H9 (cell line): Measurements from ENCODE around the gene C2orf66. TPM values are rescaled to one million over a fixed set of nuclear protein-coding genes. Genes with fewer than 3 reads are reported as not detected.

ENCODE experiments used
- DNase-seq: peaks from one replicate; pipeline ENCODE4 v3.0.0-alpha.2; 2017
- H2AFZ ChIP-seq: one replicate; pipeline ENCODE4 v1.6.1; 2013; ENCODE audit warnings: mild to moderate bottlenecking, low read length, control low read depth, moderate library complexity
- H2AK5ac ChIP-seq: 2 replicates; pipeline ENCODE4 v1.6.1; 2013; ENCODE audit warnings: low read length, control low read depth, mixed read lengths; ENCODE audit not compliant: insufficient read length
- H2BK120ac ChIP-seq: one replicate; pipeline ENCODE4 v1.6.1; 2013; ENCODE audit warnings: low read depth, mild to moderate bottlenecking, low read length, control low read depth, inconsistent platforms; ENCODE audit not compliant: poor library complexity, severe bottlenecking
- H2BK12ac ChIP-seq: 2 replicates; pipeline ENCODE4 v1.6.1; 2013; ENCODE audit warnings: low read length, control low read depth, mixed read lengths, low read depth; ENCODE audit not compliant: insufficient read length
- H2BK15ac ChIP-seq: 2 replicates; pipeline ENCODE4 v1.6.1; 2013; ENCODE audit warnings: low read depth, low read length, control low read depth
- H2BK20ac ChIP-seq: one replicate; pipeline ENCODE4 v1.6.1; 2013; ENCODE audit warnings: low read depth, mild to moderate bottlenecking, low read length, control low read depth, inconsistent platforms; ENCODE audit not compliant: poor library complexity, severe bottlenecking
- H2BK5ac ChIP-seq: 2 replicates; pipeline ENCODE4 v1.6.1; 2013; ENCODE audit warnings: low read length, control low read depth, mixed read lengths; ENCODE audit not compliant: insufficient read length
- H3K14ac ChIP-seq: 2 replicates; pipeline ENCODE4 v1.6.1; 2013; ENCODE audit warnings: low read length, control low read depth; ENCODE audit not compliant: insufficient read depth
- H3K18ac ChIP-seq: 2 replicates; pipeline ENCODE4 v1.6.1; 2013; ENCODE audit warnings: low read depth, mild to moderate bottlenecking, mixed read lengths, low read length, control low read depth; ENCODE audit not compliant: insufficient read length
- H3K23ac ChIP-seq: 2 replicates; pipeline ENCODE4 v1.6.1; 2013; ENCODE audit warnings: low read length, control low read depth, mixed read lengths, low read depth; ENCODE audit not compliant: insufficient read length
- H3K23me2 ChIP-seq: 2 replicates; pipeline ENCODE4 v1.6.1; 2013; ENCODE audit warnings: low read depth, mild to moderate bottlenecking, mixed read lengths, low read length, control low read depth; ENCODE audit not compliant: insufficient read length, poor library complexity, severe bottlenecking
- H3K27ac ChIP-seq: 2 replicates; pipeline ENCODE4 v1.5.1; 2013; ENCODE audit warnings: low read length, control low read depth, mixed read lengths, low read depth; ENCODE audit not compliant: insufficient read length
- H3K27me3 ChIP-seq: 2 replicates; pipeline ENCODE4 v1.6.1; 2013; ENCODE audit warnings: low read length, control low read depth, inconsistent platforms; ENCODE audit not compliant: insufficient read depth
- H3K4ac ChIP-seq: 2 replicates; pipeline ENCODE4 v1.6.1; 2013; ENCODE audit warnings: low read depth, mild to moderate bottlenecking, control low read depth, inconsistent platforms, low read length, moderate library complexity
- H3K4me1 ChIP-seq: 2 replicates; pipeline ENCODE4 v1.6.1; 2013; ENCODE audit warnings: low read length, control low read depth, inconsistent platforms; ENCODE audit not compliant: insufficient read depth
- H3K4me2 ChIP-seq: 2 replicates; pipeline ENCODE4 v1.6.1; 2013; ENCODE audit warnings: low read length, control low read depth, mixed read lengths; ENCODE audit not compliant: insufficient read length, insufficient read depth
- H3K56ac ChIP-seq: 2 replicates; pipeline ENCODE4 v1.6.1; 2013; ENCODE audit warnings: low read depth, mild to moderate bottlenecking, mixed read lengths, low read length, control low read depth; ENCODE audit not compliant: insufficient read length
- H3K79me1 ChIP-seq: 2 replicates; pipeline ENCODE4 v1.6.1; 2013; ENCODE audit warnings: low read depth, mild to moderate bottlenecking, moderate library complexity, low read length, control low read depth, inconsistent platforms; ENCODE audit not compliant: insufficient read depth, poor library complexity, severe bottlenecking
- H3K79me2 ChIP-seq: 2 replicates; pipeline ENCODE4 v1.6.1; 2013; ENCODE audit warnings: low read length, control low read depth, inconsistent platforms; ENCODE audit not compliant: insufficient read depth
- H3K9ac ChIP-seq: 2 replicates; pipeline ENCODE4 v1.6.1; 2013; ENCODE audit warnings: low read length, control low read depth, mixed read lengths; ENCODE audit not compliant: insufficient read length; ENCODE audit errors: extremely low read depth
- H3K9me3 ChIP-seq: one replicate; pipeline ENCODE4 v1.6.1; 2013; ENCODE audit warnings: low read depth, low read length, inconsistent platforms; ENCODE audit not compliant: control insufficient read depth
- H3T11ph ChIP-seq: one replicate; pipeline ENCODE4 v1.6.1; 2013; ENCODE audit warnings: mild to moderate bottlenecking, low read length, control low read depth, inconsistent platforms
- H4K20me1 ChIP-seq: one replicate; pipeline ENCODE4 v1.6.1; 2013; ENCODE audit not compliant: control insufficient read depth, insufficient read length, insufficient read depth
- H4K5ac ChIP-seq: 2 replicates; pipeline ENCODE4 v1.6.1; 2013; ENCODE audit warnings: low read depth, mild to moderate bottlenecking, mixed read lengths, low read length, control low read depth; ENCODE audit not compliant: insufficient read length
- H4K8ac ChIP-seq: replicated peaks from 2 replicates; pipeline ENCODE4 v1.6.1; 2013; ENCODE audit warnings: low read length, control low read depth, mixed read lengths, low read depth; ENCODE audit not compliant: insufficient read length
- H4K91ac ChIP-seq: 2 replicates; pipeline ENCODE4 v1.6.1; 2013; ENCODE audit warnings: low read depth, mild to moderate bottlenecking, moderate library complexity, mixed read lengths, low read length, control low read depth; ENCODE audit not compliant: insufficient read length
- H3K27ac Mint-ChIP-seq, 3 experiments: 2 replicates in 2 of 3; 3 replicates in 1 of 3; pipeline ENCODE4 v1.8.0; 2020 to 2021; ENCODE audit warnings: mixed read lengths in 3 of 3, mild to moderate bottlenecking in 1 of 3, moderate library complexity in 1 of 3
- H3K27me3 Mint-ChIP-seq: 2 replicates; pipeline ENCODE4 v1.8.0; 2021; ENCODE audit warnings: low read depth, mild to moderate bottlenecking, moderate library complexity, mixed read lengths
- H3K36me3 Mint-ChIP-seq, 3 experiments: 2 replicates in 2 of 3; 3 replicates in 1 of 3; pipeline ENCODE4 v1.8.0; 2020 to 2021; ENCODE audit warnings: low read depth in 3 of 3, mixed read lengths in 3 of 3; ENCODE audit not compliant: insufficient read depth in 1 of 3
- H3K4me1 Mint-ChIP-seq, 2 experiments: 2 replicates each; pipeline ENCODE4 v1.8.0; 2020; ENCODE audit warnings: mixed read lengths in 2 of 2
- H3K4me3 Mint-ChIP-seq, 2 experiments: 2 replicates in 1 of 2; 3 replicates in 1 of 2; pipeline ENCODE4 v1.8.0; 2020 to 2021; ENCODE audit warnings: mild to moderate bottlenecking in 2 of 2, mixed read lengths in 2 of 2, moderate library complexity in 1 of 2
- H3K9me3 Mint-ChIP-seq, 2 experiments: 2 replicates in 1 of 2; 3 replicates in 1 of 2; pipeline ENCODE4 v1.8.0; 2020; ENCODE audit warnings: mild to moderate bottlenecking in 2 of 2, mixed read lengths in 2 of 2, moderate library complexity in 1 of 2
- CTCF ChIP-seq: fragments of 200-600 bp; sonication (generic); conservative IDR thresholded peaks from 3 replicates; pipeline ENCODE4 v1.8.0; 2021; ENCODE audit warnings: antibody characterized with exemption, mild to moderate bottlenecking
- WGBS: extraction: QIAGEN DNeasy Blood & Tissue Kit; methylation state at CpG from one replicate; pipeline ENCODE4 v1.1.7; 2013; ENCODE audit warnings: missing lambda C conversion rate, low lambda C conversion rate, mixed read lengths; ENCODE audit not compliant: insufficient read length; ENCODE audit errors: extremely low coverage; 5-methylcytosine and 5-hydroxymethylcytosine counted together
- total RNA-seq: library from RNA; stranded (reverse); gene quantifications from 2 replicates; pipeline ENCODE4 v1.2.1, GENCODE V29; 2021

The C2orf66 gene
- total RNA-seq, 1 experiment from 2014 or later, result not detected

- no peak overlapping the region for H2BK20ac ChIP-seq
- H3K79me2 ChIP-seq, result no peaks in the 10 kb centered on the region
- no peak overlapping the region for H3K23ac ChIP-seq
- Mint-ChIP-seq H3K4me3 (no peak overlapping the region), H3K36me3 (peaks cover 8 to 37% (median 23%) of the 10 kb centered on the region in 3 experiments; a peak in 6 of 7 replicates), H3K4me1 (no peaks in the 10 kb centered on the region), H3K27me3 (no peaks in the 10 kb centered on the region), H3K27ac (no peak overlapping the region), H3K9me3 (no peaks in the 10 kb centered on the region)
- H3T11ph ChIP-seq, result no peak overlapping the region
- no CpG with 5 or more reads among the region's 2 CpGs for WGBS
- no peak overlapping the region for H3K56ac ChIP-seq
- no peaks in the 10 kb centered on the region for H3K27me3 ChIP-seq
- H2BK12ac ChIP-seq, result no peak overlapping the region
- no peak for TF ChIP-seq CTCF
- no peak for DNase-seq
- H3K9me3 ChIP-seq, result no peaks in the 10 kb centered on the region
- H3K27ac ChIP-seq, result no peak overlapping the region
- no peak overlapping the region for H4K5ac ChIP-seq
- H3K4ac ChIP-seq, result no peak overlapping the region
- no peak overlapping the region for H2AK5ac ChIP-seq
- no peak overlapping the region for H3K18ac ChIP-seq
- H2AFZ ChIP-seq, result no peak overlapping the region
- no peak overlapping the region for H2BK5ac ChIP-seq
- H3K14ac ChIP-seq, result no peak overlapping the region
- H3K4me2 ChIP-seq, result no peak overlapping the region
- H3K4me1 ChIP-seq, result no peaks in the 10 kb centered on the region
- no peak overlapping the region for H2BK15ac ChIP-seq
- no peaks in the 10 kb centered on the region for H3K23me2 ChIP-seq
- H2BK120ac ChIP-seq, result no peak overlapping the region
- no peak overlapping the region for H4K8ac ChIP-seq
- no peaks in the 10 kb centered on the region for H4K20me1 ChIP-seq
- no peak overlapping the region for H3K9ac ChIP-seq
- H4K91ac ChIP-seq, result no peak overlapping the region
- no peaks in the 10 kb centered on the region for H3K79me1 ChIP-seq
These were observed 31.0 kb upstream of the C2orf66 start for GRCh38 chr2:196840171-196840570.
